ENCODE data around the gene GSK3A.

Gene GSK3A

DNA sequence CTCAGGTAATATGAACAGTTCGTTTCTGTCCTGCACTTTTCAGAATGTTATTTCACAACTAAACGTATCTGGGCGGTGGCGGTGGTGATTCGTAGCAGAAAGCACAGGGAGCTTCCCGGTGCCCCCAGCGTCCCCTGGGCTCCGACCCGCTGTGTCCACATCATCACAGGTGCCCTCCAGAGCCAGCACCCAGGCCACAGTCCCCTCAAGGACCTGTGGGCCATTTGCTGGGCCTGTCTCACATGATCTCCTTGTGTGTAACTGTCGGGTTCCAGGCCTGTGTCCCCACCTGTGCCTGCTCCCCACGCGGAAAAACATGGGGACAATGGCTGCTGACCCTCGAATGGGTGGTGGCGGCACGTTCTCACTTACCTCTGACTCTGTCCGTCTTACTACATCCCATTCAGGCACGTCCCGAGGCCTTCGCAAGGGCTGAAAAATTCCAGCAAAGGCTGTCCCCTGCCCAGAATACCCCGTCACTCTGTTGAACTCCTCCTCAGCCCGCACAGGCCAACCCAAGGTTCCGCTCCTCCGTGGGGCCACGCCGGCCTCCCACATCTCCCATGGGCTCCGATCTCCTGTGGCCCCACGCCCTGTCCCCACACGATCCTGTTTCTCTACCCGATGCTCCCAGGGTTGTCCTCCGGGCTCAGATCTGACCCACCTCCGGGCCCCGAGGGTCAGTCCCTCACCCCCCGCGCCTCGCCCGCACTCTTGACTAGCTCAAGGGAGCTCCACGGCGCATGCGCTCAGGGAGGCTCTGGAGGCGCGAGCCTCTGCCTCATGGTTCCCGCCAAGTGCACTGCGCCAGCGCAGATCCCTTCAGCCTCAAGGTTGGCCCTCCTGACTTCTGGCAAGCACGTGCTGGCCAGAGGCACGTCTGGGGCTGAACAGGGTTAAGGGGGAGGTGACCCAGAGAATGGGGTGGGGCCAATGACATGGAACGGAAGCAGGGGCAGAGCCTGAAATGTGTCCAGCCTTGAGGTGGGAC, 46.1 kb downstream of the GSK3A start:
- H3K4me1 ChIP-seq (ENCODE audit: insufficient read depth, insufficient read length): peaks cover 16% of the 10 kb centered on the region
- H3K9ac ChIP-seq (ENCODE audit: insufficient read length, low read depth): no peak overlapping the region

GRCh38 chr19:42193706-42194105, 48.7 kb downstream of the GSK3A start:
- Histone ChIP-seq H3K36me3 (ENCODE audit: insufficient read depth, insufficient read length, low read length) (peaks cover 11% of the 10 kb centered on the region), H3K9me3 (ENCODE audit: insufficient read depth, low read length) (peaks cover 4% of the 10 kb centered on the region), H3K4me3 (ENCODE audit: insufficient read length, low read depth) (no peak overlapping the region), H3K9ac (ENCODE audit: insufficient read length, low read depth) (no peak overlapping the region), H3K27me3 (ENCODE audit: insufficient read depth, insufficient read length) (no peaks in the 10 kb centered on the region), H3K4me1 (ENCODE audit: insufficient read depth, insufficient read length) (peaks cover 9% of the 10 kb centered on the region)
- no peak for TF ChIP-seq YY1 (IDR thresholded peaks at IDR 0.05; ENCODE audit: insufficient read depth, insufficient read length)
- no peak for DNase-seq (ENCODE audit: low read depth, low spot score)

More for the DNA sequence above, 46.1 kb downstream of the GSK3A start:
- Histone ChIP-seq H3K9me3 (ENCODE audit: insufficient read depth, low read length) (peaks cover 4% of the 10 kb centered on the region), H3K36me3 (ENCODE audit: insufficient read depth, insufficient read length, low read length) (peaks cover 33% of the 10 kb centered on the region), H3K4me3 (ENCODE audit: insufficient read length, low read depth) (no peak overlapping the region), H3K27me3 (ENCODE audit: insufficient read depth, insufficient read length) (no peaks in the 10 kb centered on the region)
- no peak for DNase-seq (ENCODE audit: low read depth, low spot score)
- TF ChIP-seq SUZ12 (IDR thresholded peaks at IDR 0.05; ENCODE audit: extremely low read depth, insufficient read depth, insufficient read length) (no peak), YY1 (IDR thresholded peaks at IDR 0.05; ENCODE audit: insufficient read depth, insufficient read length) (no peak), ZNF274 (IDR thresholded peaks at IDR 0.05; ENCODE audit: low read depth, low read length) (no peak)

- H3K4me1 ChIP-seq (ENCODE audit: insufficient read depth, insufficient read length): peaks cover 9% of the 10 kb centered on the region
Measured at GRCh38 chr19:42193294-42193693, 49.1 kb downstream of the GSK3A start.

GRCh38 chr19:42191855-42192254, 50.5 kb downstream of the GSK3A start:
- Histone ChIP-seq H3K9ac (ENCODE audit: insufficient read length, low read depth) (no peak overlapping the region), H3K4me3 (ENCODE audit: insufficient read length, low read depth) (no peak overlapping the region), H3K36me3 (ENCODE audit: insufficient read depth, insufficient read length, low read length) (peaks cover 4% of the 10 kb centered on the region), H3K27me3 (ENCODE audit: insufficient read depth, insufficient read length) (no peaks in the 10 kb centered on the region), H3K4me1 (ENCODE audit: insufficient read depth, insufficient read length) (no peaks in the 10 kb centered on the region), H3K9me3 (ENCODE audit: insufficient read depth, low read length) (peaks cover 4% of the 10 kb centered on the region)
- TF ChIP-seq ZNF274 (IDR thresholded peaks at IDR 0.05; ENCODE audit: low read depth, low read length): no peak
- no peak for TF ChIP-seq YY1 (IDR thresholded peaks at IDR 0.05; ENCODE audit: insufficient read depth, insufficient read length)
- no peak for DNase-seq (ENCODE audit: low read depth, low spot score)

More at GRCh38 chr19:42193294-42193693, 49.1 kb downstream of the GSK3A start:
- peaks cover 7% of the 10 kb centered on the region for H3K36me3 ChIP-seq (ENCODE audit: insufficient read depth, insufficient read length, low read length)
- no peak for TF ChIP-seq SUZ12 (IDR thresholded peaks at IDR 0.05; ENCODE audit: extremely low read depth, insufficient read depth, insufficient read length)
- no peak for TF ChIP-seq ZNF274 (IDR thresholded peaks at IDR 0.05; ENCODE audit: low read depth, low read length)
- TF ChIP-seq YY1 (IDR thresholded peaks at IDR 0.05; ENCODE audit: insufficient read depth, insufficient read length): no peak
- no peaks in the 10 kb centered on the region for H3K27me3 ChIP-seq (ENCODE audit: insufficient read depth, insufficient read length)
- H3K9ac ChIP-seq (ENCODE audit: insufficient read length, low read depth): no peak overlapping the region
- no peak for DNase-seq (ENCODE audit: low read depth, low spot score)
- H3K9me3 ChIP-seq (ENCODE audit: insufficient read depth, low read length): peaks cover 4% of the 10 kb centered on the region
- no peak overlapping the region for H3K4me3 ChIP-seq (ENCODE audit: insufficient read length, low read depth)

- Histone ChIP-seq H3K9me3 (ENCODE audit: insufficient read depth, low read length) (peaks cover 4% of the 10 kb centered on the region), H3K9ac (ENCODE audit: insufficient read length, low read depth) (no peak overlapping the region), H3K4me3 (ENCODE audit: insufficient read length, low read depth) (no peak overlapping the region), H3K36me3 (ENCODE audit: insufficient read depth, insufficient read length, low read length) (peaks cover 3% of the 10 kb centered on the region), H3K27me3 (ENCODE audit: insufficient read depth, insufficient read length) (no peaks in the 10 kb centered on the region), H3K4me1 (ENCODE audit: insufficient read depth, insufficient read length) (no peaks in the 10 kb centered on the region)
- no peak for DNase-seq (ENCODE audit: low read depth, low spot score)
- TF ChIP-seq ZNF274 (IDR thresholded peaks at IDR 0.05; ENCODE audit: low read depth, low read length) (no peak), YY1 (IDR thresholded peaks at IDR 0.05; ENCODE audit: insufficient read depth, insufficient read length) (no peak), SUZ12 (IDR thresholded peaks at IDR 0.05; ENCODE audit: extremely low read depth, insufficient read depth, insufficient read length) (no peak)
Measured at GRCh38 chr19:42191330-42191729, 51.1 kb downstream of the GSK3A start.

GRCh38 chr19:42189133-42189532, 53.3 kb downstream of the GSK3A start:
- Histone ChIP-seq H3K9ac (ENCODE audit: insufficient read length, low read depth) (no peak overlapping the region), H3K4me1 (ENCODE audit: insufficient read depth, insufficient read length) (no peaks in the 10 kb centered on the region), H3K4me3 (ENCODE audit: insufficient read length, low read depth) (no peak overlapping the region), H3K27me3 (ENCODE audit: insufficient read depth, insufficient read length) (no peaks in the 10 kb centered on the region), H3K9me3 (ENCODE audit: insufficient read depth, low read length) (peaks cover 4% of the 10 kb centered on the region), H3K36me3 (ENCODE audit: insufficient read depth, insufficient read length, low read length) (no peaks in the 10 kb centered on the region)
- DNase-seq (ENCODE audit: low read depth, low spot score): no peak
- TF ChIP-seq ZNF274 (IDR thresholded peaks at IDR 0.05; ENCODE audit: low read depth, low read length) (no peak), YY1 (IDR thresholded peaks at IDR 0.05; ENCODE audit: insufficient read depth, insufficient read length) (no peak), SUZ12 (IDR thresholded peaks at IDR 0.05; ENCODE audit: extremely low read depth, insufficient read depth, insufficient read length) (no peak)

- no peaks in the 10 kb centered on the region for H3K27me3 ChIP-seq (ENCODE audit: insufficient read depth, insufficient read length)
Measured at GRCh38 chr19:42188665-42189064, 53.7 kb downstream of the GSK3A start.

More at GRCh38 chr19:42188665-42189064, 53.7 kb downstream of the GSK3A start:
- DNase-seq (ENCODE audit: low read depth, low spot score): no peak
- no peaks in the 10 kb centered on the region for H3K4me1 ChIP-seq (ENCODE audit: insufficient read depth, insufficient read length)
- TF ChIP-seq ZNF274 (IDR thresholded peaks at IDR 0.05; ENCODE audit: low read depth, low read length): no peak
- TF ChIP-seq YY1 (IDR thresholded peaks at IDR 0.05; ENCODE audit: insufficient read depth, insufficient read length): no peak
- TF ChIP-seq SUZ12 (IDR thresholded peaks at IDR 0.05; ENCODE audit: extremely low read depth, insufficient read depth, insufficient read length): no peak
- H3K4me3 ChIP-seq (ENCODE audit: insufficient read length, low read depth): no peak overlapping the region
- peaks cover 4% of the 10 kb centered on the region for H3K9me3 ChIP-seq (ENCODE audit: insufficient read depth, low read length)
- no peaks in the 10 kb centered on the region for H3K36me3 ChIP-seq (ENCODE audit: insufficient read depth, insufficient read length, low read length)
- H3K9ac ChIP-seq (ENCODE audit: insufficient read length, low read depth): no peak overlapping the region
